GM10266 (cell line): ENCODE data around the gene FBN1.

Experiments used
- DNase-seq: peaks from one replicate; pipeline ENCODE4 v3.0.0; 2012; ENCODE audit errors: extremely low spot score
- TF ChIP-seq, protein P1 (sequence below): IDR thresholded peaks from 2 replicates; pipeline ENCODE4 v1.5.1; 2012; ENCODE audit warnings: mild to moderate bottlenecking, low read depth; ENCODE audit not compliant: control insufficient read depth, insufficient read depth; ENCODE audit errors: missing control alignments

Gene FBN1

DNA sequence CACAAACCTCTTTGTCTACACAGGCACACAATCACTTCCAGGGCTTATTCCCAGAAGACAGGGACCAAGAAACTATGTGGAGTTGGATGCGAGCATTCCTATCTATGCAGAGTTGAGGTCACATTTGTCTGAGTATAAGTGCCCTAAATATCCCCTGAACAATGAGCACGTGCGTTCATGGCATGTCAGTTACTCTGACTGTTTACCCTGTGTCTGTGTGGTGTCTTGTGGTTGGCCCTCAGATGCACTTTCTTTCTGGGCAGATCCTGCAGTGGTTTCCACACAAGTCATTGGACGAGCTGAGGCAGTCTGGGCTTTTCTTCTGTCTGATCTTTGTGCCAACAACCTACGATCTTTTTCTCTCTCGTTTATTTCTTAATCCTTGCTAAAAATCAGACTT is 134.5 kb downstream of the FBN1 start:
- TF ChIP-seq, protein P1, sequence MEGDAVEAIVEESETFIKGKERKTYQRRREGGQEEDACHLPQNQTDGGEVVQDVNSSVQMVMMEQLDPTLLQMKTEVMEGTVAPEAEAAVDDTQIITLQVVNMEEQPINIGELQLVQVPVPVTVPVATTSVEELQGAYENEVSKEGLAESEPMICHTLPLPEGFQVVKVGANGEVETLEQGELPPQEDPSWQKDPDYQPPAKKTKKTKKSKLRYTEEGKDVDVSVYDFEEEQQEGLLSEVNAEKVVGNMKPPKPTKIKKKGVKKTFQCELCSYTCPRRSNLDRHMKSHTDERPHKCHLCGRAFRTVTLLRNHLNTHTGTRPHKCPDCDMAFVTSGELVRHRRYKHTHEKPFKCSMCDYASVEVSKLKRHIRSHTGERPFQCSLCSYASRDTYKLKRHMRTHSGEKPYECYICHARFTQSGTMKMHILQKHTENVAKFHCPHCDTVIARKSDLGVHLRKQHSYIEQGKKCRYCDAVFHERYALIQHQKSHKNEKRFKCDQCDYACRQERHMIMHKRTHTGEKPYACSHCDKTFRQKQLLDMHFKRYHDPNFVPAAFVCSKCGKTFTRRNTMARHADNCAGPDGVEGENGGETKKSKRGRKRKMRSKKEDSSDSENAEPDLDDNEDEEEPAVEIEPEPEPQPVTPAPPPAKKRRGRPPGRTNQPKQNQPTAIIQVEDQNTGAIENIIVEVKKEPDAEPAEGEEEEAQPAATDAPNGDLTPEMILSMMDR: no peak
- DNase-seq: no peak

DNA sequence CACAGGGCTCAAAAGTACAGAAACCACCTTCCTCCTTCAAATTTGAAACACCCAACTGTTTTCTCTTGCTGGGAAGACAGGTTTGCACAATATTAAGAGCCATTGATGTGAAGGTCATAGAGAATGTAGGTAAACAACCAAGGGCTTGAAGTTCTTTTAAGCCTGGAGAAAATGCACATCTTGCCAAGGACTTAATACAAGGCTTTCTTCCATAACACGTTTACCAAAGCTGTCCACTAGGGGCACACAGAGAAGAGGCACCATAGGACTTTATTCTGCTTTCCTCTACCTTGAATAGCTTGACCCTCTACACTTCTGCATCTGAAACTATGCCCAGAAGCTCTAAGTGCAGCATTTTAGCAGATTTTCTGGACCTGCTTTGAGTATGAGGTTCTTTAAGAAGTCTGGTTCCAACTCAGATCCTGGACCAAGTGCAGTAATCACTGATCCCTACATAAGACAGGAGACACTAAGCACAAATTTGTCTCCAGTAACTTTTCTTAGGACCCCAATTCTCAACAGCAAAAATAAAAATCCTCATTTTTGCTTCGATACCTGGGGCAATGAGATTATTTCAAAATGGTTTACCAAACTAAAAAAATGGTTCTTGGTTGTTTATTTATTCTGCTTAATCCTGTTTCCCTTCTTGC is 138.0 kb downstream of the FBN1 start:
- peak; percentile 44 for DNase-seq
- TF ChIP-seq, protein P1: peak; percentile 65

DNA sequence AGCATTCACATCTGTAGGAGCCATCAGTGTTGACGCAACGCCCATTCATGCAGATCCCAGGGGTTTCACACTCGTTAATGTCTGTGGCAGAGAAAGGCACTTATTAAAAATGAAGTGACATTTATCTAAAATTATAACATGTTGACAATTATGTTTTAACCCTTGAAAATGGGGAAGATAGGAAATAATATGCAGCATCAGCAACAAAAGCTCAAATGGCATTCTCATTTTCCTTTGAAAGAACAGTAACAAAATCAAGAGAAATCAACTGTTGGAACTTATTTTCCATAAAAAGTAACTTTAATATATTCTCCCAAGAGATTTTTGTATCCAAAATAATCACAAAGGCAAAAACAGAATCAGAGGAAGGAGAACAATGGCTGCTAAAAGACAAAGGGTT is 140.4 kb downstream of the FBN1 start:
- DNase-seq: no peak
- TF ChIP-seq, protein P1: no peak

DNA sequence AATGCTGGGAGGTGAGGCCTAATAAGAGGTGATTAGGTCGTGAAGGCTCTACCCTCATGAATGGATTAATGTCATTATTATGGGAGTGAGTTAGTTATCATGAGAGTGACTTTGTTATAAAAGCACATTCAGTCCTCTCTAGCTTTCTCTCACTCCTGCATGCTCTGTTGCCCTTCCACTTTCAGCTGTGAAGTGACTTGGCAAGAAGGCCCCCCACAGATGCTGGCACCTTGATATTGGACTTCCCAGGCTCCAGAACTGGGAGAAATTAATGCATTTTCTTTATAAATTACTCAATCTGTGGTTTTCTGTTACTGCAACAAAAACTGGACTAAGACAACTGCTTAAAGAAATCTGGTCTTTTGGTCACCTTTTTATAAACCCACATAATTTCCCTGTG is 144.3 kb downstream of the FBN1 start:
- TF ChIP-seq, protein P1: no peak
- no peak for DNase-seq

DNA sequence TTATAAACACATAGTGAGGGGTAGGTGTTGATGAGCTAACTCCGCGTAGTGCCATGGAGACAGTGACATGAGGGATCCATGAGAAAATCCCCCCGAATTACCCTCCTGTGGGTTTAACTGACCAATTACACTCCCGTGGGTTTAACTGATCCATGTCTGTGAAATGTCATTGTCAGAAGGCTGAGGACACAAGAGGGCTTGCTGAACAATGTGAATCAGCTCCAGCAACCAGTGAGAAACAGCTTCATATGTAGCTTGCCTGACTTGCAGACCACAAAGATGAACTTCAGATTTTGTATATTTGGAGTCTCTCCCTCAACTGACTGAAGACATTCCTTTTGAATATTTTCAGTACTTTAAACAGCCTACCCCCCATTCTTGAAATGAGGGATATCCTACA is 144.9 kb downstream of the FBN1 start:
- TF ChIP-seq, protein P1: no peak
- DNase-seq: no peak

DNA sequence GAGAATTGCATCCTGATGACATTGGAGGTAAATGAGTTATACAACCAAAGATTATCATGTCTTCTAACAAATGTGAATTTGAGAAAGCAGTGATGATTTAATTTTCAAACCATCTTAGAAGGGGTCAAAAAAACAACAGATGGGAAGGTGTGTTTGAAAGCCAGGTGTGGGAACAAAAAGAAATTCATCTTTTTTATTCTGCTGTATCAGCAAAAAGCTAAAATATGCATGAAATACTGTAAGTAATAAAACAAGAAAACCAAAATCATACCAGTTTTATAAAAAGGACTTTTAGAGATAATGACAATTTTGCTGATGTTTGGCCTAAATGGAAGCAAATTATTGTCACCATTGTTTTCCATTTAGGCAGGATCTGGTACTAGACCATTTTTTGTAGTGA is 145.5 kb downstream of the FBN1 start:
- no peak for DNase-seq
- TF ChIP-seq, protein P1: no peak

DNA sequence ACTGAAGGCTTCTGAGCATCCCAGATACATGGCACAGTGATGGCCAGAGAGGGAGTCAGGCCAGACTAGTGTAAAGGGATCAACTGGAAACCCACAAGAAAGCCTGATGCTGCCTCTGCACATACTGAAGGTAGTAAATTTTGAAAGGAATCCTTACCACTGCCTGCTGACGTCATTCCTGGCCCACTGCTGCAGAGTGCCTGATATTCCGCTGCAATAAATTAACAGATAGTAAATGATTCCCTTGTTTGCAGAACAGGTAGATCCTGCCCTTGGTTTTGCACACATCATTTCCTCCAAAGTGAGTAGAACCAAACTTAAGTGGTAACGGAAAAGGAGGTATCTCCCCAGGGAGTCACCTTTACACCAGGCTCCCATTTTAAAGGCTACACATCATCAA is 146.7 kb downstream of the FBN1 start:
- TF ChIP-seq, protein P1: no peak

More for the DNA sequence above, 146.7 kb downstream of the FBN1 start:
- no peak for DNase-seq
